IgD-negative memory B cell (primary cell): ENCODE measurements around the gene FNDC3B. TPM values are rescaled to one million over a fixed set of nuclear protein-coding genes. Genes with fewer than 3 reads are reported as not detected.

Experiments
- H3K27ac Mint-ChIP-seq, 3 donors: one replicate each; pipeline ENCODE4 v1.8.0; 2020 to 2022; ENCODE audit warnings: mild to moderate bottlenecking in 3 of 3, mixed read lengths in 3 of 3, moderate library complexity in 1 of 3
- H3K27me3 Mint-ChIP-seq: one replicate; pipeline ENCODE4 v1.8.0; 2021; ENCODE audit warnings: mixed read lengths
- H3K36me3 Mint-ChIP-seq: one replicate; pipeline ENCODE4 v1.8.0; 2020; ENCODE audit warnings: mild to moderate bottlenecking, mixed read lengths
- H3K4me1 Mint-ChIP-seq, 3 donors: one replicate each; pipeline ENCODE4 v1.8.0; 2020 to 2022; ENCODE audit warnings: mixed read lengths in 3 of 3, mild to moderate bottlenecking in 1 of 3
- H3K4me3 Mint-ChIP-seq, 4 donors: one replicate each; pipeline ENCODE4 v1.8.0; 2020 to 2022; ENCODE audit warnings: mild to moderate bottlenecking in 4 of 4, mixed read lengths in 4 of 4, moderate library complexity in 3 of 4
- H3K9me3 Mint-ChIP-seq, 3 donors: one replicate each; pipeline ENCODE4 v1.8.0; 2020 to 2021; ENCODE audit warnings: mixed read lengths in 3 of 3, mild to moderate bottlenecking in 1 of 3
- polyA plus RNA-seq: library from polyadenylated mRNA; unstranded; fragments of 300-500 nt; fragmentation: Illumina TruSeq; gene quantifications from one replicate; pipeline ENCODE4 v1.2.3, GENCODE V29; 2021

FNDC3B gene
- polyA plus RNA-seq, 1 donor from 2014 or later = 3.5 TPM

- peaks cover 4% of the 10 kb centered on the region for H3K27me3 Mint-ChIP-seq
- no peak overlapping the region for H3K27ac Mint-ChIP-seq
- H3K36me3 Mint-ChIP-seq = peaks cover 11% of the 10 kb centered on the region
- H3K9me3 Mint-ChIP-seq = peaks cover 0 to 2% (median 0%) of the 10 kb centered on the region in 3 donors
- H3K4me3 Mint-ChIP-seq = no peak overlapping the region
- peaks cover 5 to 18% (median 11%) of the 10 kb centered on the region in 3 donors for H3K4me1 Mint-ChIP-seq
Measured at GRCh38 chr3:172138193-172138537, 98.8 kb downstream of the FNDC3B start.

- peaks cover 5 to 17% (median 14%) of the 10 kb centered on the region in 3 donors for H3K4me1 Mint-ChIP-seq
- no peak overlapping the region for H3K27ac Mint-ChIP-seq
- H3K27me3 Mint-ChIP-seq = peaks cover 4% of the 10 kb centered on the region
- peaks cover 0 to 2% (median 0%) of the 10 kb centered on the region in 3 donors for H3K9me3 Mint-ChIP-seq
- H3K36me3 Mint-ChIP-seq = peaks cover 11% of the 10 kb centered on the region
- H3K4me3 Mint-ChIP-seq = no peak overlapping the region
Measured at GRCh38 chr3:172138792-172139507, 99.6 kb downstream of the FNDC3B start.

- Mint-ChIP-seq H3K9me3 (peaks cover 0 to 2% (median 0%) of the 10 kb centered on the region in 3 donors), H3K36me3 (peaks cover 11% of the 10 kb centered on the region), H3K4me1 (peaks cover 7 to 18% (median 15%) of the 10 kb centered on the region in 3 donors), H3K27me3 (peaks cover 5% of the 10 kb centered on the region), H3K27ac (no peak overlapping the region), H3K4me3 (no peak overlapping the region)
Measured at GRCh38 chr3:172139528-172140276, 100.3 kb downstream of the FNDC3B start.

GRCh38 chr3:172140499-172141391, 101.4 kb downstream of the FNDC3B start:
- Mint-ChIP-seq H3K4me3 (no peak overlapping the region), H3K9me3 (peaks cover 0 to 2% (median 0%) of the 10 kb centered on the region in 3 donors), H3K27ac (no peak overlapping the region)

GRCh38 chr3:172142051-172142863, 102.9 kb downstream of the FNDC3B start:
- H3K4me3 Mint-ChIP-seq = peak overlapping the region in 1 of 4 donors; percentile 44
- H3K27ac Mint-ChIP-seq = no peak overlapping the region

More at GRCh38 chr3:172140499-172141391, 101.4 kb downstream of the FNDC3B start:
- H3K36me3 Mint-ChIP-seq = peaks cover 11% of the 10 kb centered on the region
- H3K4me1 Mint-ChIP-seq = peaks cover 13 to 25% (median 20%) of the 10 kb centered on the region in 3 donors
- peaks cover 7% of the 10 kb centered on the region for H3K27me3 Mint-ChIP-seq

GRCh38 chr3:172142864-172143451, 103.6 kb downstream of the FNDC3B start:
- Mint-ChIP-seq H3K27me3 (peaks cover 7% of the 10 kb centered on the region), H3K4me1 (peaks cover 13 to 32% (median 17%) of the 10 kb centered on the region in 3 donors), H3K36me3 (peaks cover 4% of the 10 kb centered on the region), H3K27ac (no peak overlapping the region), H3K9me3 (no peaks in the 10 kb centered on the region), H3K4me3 (no peak overlapping the region)

More at GRCh38 chr3:172142051-172142863, 102.9 kb downstream of the FNDC3B start:
- no peaks in the 10 kb centered on the region for H3K9me3 Mint-ChIP-seq
- peaks cover 7% of the 10 kb centered on the region for H3K27me3 Mint-ChIP-seq
- H3K36me3 Mint-ChIP-seq = peaks cover 4% of the 10 kb centered on the region
- peaks cover 13 to 32% (median 20%) of the 10 kb centered on the region in 3 donors for H3K4me1 Mint-ChIP-seq

GRCh38 chr3:172143739-172144497, 104.5 kb downstream of the FNDC3B start:
- Mint-ChIP-seq H3K27ac (no peak overlapping the region), H3K4me1 (peaks cover 15 to 37% (median 17%) of the 10 kb centered on the region in 3 donors), H3K4me3 (peak overlapping the region in 1 of 4 donors; percentile 71), H3K27me3 (peaks cover 7% of the 10 kb centered on the region), H3K9me3 (no peaks in the 10 kb centered on the region), H3K36me3 (peaks cover 5% of the 10 kb centered on the region)

GRCh38 chr3:172144601-172145000, 105.2 kb downstream of the FNDC3B start:
- Mint-ChIP-seq H3K27me3 (peaks cover 7% of the 10 kb centered on the region), H3K4me3 (no peak overlapping the region), H3K27ac (no peak overlapping the region), H3K36me3 (peaks cover 3% of the 10 kb centered on the region), H3K9me3 (no peaks in the 10 kb centered on the region), H3K4me1 (peaks cover 14 to 37% (median 15%) of the 10 kb centered on the region in 3 donors)

GRCh38 chr3:172145031-172145686, 105.8 kb downstream of the FNDC3B start:
- Mint-ChIP-seq H3K27me3 (peaks cover 7% of the 10 kb centered on the region), H3K27ac (no peak overlapping the region), H3K9me3 (no peaks in the 10 kb centered on the region), H3K4me1 (peaks cover 14 to 37% (median 15%) of the 10 kb centered on the region in 3 donors), H3K4me3 (peak overlapping the region in 1 of 4 donors; percentile 67), H3K36me3 (peaks cover 3% of the 10 kb centered on the region)

GRCh38 chr3:172146349-172146748, 107.0 kb downstream of the FNDC3B start:
- Mint-ChIP-seq H3K36me3 (peaks cover 3% of the 10 kb centered on the region), H3K4me3 (no peak overlapping the region), H3K4me1 (peaks cover 14 to 37% (median 15%) of the 10 kb centered on the region in 3 donors), H3K9me3 (no peaks in the 10 kb centered on the region), H3K27ac (no peak overlapping the region), H3K27me3 (peaks cover 7% of the 10 kb centered on the region)

GRCh38 chr3:172147113-172147818, 107.9 kb downstream of the FNDC3B start:
- peaks cover 12 to 33% (median 15%) of the 10 kb centered on the region in 3 donors for H3K4me1 Mint-ChIP-seq
- no peaks in the 10 kb centered on the region for H3K9me3 Mint-ChIP-seq
- peaks cover 8% of the 10 kb centered on the region for H3K27me3 Mint-ChIP-seq
- no peak overlapping the region for H3K4me3 Mint-ChIP-seq
- peaks cover 5% of the 10 kb centered on the region for H3K36me3 Mint-ChIP-seq
- no peak overlapping the region for H3K27ac Mint-ChIP-seq

GRCh38 chr3:172148241-172148640, 108.9 kb downstream of the FNDC3B start:
- no peak overlapping the region for H3K27ac Mint-ChIP-seq
- no peak overlapping the region for H3K4me3 Mint-ChIP-seq

More at GRCh38 chr3:172148241-172148640, 108.9 kb downstream of the FNDC3B start:
- peaks cover 12% of the 10 kb centered on the region for H3K27me3 Mint-ChIP-seq
- H3K9me3 Mint-ChIP-seq = no peaks in the 10 kb centered on the region
- H3K4me1 Mint-ChIP-seq = peaks cover 9 to 25% (median 17%) of the 10 kb centered on the region in 3 donors
- peaks cover 6% of the 10 kb centered on the region for H3K36me3 Mint-ChIP-seq
